Measurements from ENCODE around the gene JSRP1. TPM values are rescaled to one million over a fixed set of nuclear protein-coding genes. Genes with fewer than 3 reads are reported as not detected.

Gene JSRP1
- total and polyA plus RNA-seq, 2 experiments from 2014 or later, result 2.4 to 3.1 TPM

DNA sequence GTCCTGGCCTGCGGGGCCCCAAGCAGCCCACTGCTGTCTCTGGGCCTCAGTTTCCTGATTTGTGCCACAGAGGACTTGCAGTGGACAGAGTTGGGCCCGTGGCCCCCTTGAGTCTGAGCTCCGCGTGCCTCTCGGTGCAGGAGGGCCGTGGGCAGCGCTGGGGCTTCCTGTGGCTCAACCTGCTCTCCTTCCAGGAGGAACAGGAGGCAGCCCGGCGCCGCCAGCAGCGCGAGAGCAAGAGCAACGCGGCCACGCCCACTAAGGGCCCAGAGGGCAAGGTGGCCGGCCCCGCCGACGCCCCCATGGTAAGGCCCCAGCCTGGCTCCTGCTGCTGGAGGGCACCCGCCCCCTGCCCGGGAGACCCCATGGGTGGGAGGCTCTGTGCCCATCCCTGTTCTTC is 46.0 kb downstream of the JSRP1 start:
- Mint-ChIP-seq H3K4me1 (peaks cover 3% of the 10 kb centered on the region; the same call in 2 of the 3 replicates), H3K9me3 (no peaks in the 10 kb centered on the region; the same call in 2 of the 3 replicates), H3K4me3 (no peak overlapping the region), H3K27ac (no peak overlapping the region), H3K27me3 (ENCODE audit: insufficient read depth, low read depth, poor library complexity) (no peaks in the 10 kb centered on the region), H3K36me3 (ENCODE audit: low read depth) (peaks cover 35% of the 10 kb centered on the region)
- DNase-seq (ENCODE audit: low spot score) (no peak), ATAC-seq (no peak)
- Histone ChIP-seq H2AFZ (no peak overlapping the region), H3F3A (replicated peaks; ENCODE audit: low read depth) (0 out of 2 replicates have a peak, but pooled peaks cover 2% of the 10 kb centered on the region), H3K4me1 (ENCODE audit: insufficient read depth) (peaks cover 5% of the 10 kb centered on the region; the same call in 1 of the 2 replicates), H3K27me3 (ENCODE audit: insufficient read depth) (no peaks in the 10 kb centered on the region), H3K79me2 (replicated peaks; ENCODE audit: insufficient read depth) (0 out of 2 replicates have a peak, but pooled peaks cover 3% of the 10 kb centered on the region), H3K4me2 (no peak overlapping the region), H3K9me2 (ENCODE audit: insufficient read depth) (no peaks in the 10 kb centered on the region), H3K4me3 (no peak overlapping the region), H3K27ac (ENCODE audit: low read depth) (no peak overlapping the region), H3K36me3 (ENCODE audit: insufficient read depth) (peaks cover 9% of the 10 kb centered on the region; the same call in 1 of the 2 replicates), H4K20me1 (replicated peaks; ENCODE audit: insufficient read depth) (0 out of 2 replicates have a peak, but pooled peaks cover 10% of the 10 kb centered on the region)
- no peak for TF ChIP-seq NANOG (IDR thresholded peaks at IDR 0.05; ENCODE audit: borderline replicate concordance)
- TF ChIP-seq EZH2phosphoT487 (IDR thresholded peaks at IDR 0.05; ENCODE audit: unreplicated experiment), result no peak
- TF ChIP-seq, protein P1, sequence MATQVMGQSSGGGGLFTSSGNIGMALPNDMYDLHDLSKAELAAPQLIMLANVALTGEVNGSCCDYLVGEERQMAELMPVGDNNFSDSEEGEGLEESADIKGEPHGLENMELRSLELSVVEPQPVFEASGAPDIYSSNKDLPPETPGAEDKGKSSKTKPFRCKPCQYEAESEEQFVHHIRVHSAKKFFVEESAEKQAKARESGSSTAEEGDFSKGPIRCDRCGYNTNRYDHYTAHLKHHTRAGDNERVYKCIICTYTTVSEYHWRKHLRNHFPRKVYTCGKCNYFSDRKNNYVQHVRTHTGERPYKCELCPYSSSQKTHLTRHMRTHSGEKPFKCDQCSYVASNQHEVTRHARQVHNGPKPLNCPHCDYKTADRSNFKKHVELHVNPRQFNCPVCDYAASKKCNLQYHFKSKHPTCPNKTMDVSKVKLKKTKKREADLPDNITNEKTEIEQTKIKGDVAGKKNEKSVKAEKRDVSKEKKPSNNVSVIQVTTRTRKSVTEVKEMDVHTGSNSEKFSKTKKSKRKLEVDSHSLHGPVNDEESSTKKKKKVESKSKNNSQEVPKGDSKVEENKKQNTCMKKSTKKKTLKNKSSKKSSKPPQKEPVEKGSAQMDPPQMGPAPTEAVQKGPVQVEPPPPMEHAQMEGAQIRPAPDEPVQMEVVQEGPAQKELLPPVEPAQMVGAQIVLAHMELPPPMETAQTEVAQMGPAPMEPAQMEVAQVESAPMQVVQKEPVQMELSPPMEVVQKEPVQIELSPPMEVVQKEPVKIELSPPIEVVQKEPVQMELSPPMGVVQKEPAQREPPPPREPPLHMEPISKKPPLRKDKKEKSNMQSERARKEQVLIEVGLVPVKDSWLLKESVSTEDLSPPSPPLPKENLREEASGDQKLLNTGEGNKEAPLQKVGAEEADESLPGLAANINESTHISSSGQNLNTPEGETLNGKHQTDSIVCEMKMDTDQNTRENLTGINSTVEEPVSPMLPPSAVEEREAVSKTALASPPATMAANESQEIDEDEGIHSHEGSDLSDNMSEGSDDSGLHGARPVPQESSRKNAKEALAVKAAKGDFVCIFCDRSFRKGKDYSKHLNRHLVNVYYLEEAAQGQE (IDR thresholded peaks at IDR 0.05; ENCODE audit: unreplicated experiment), result no peak
- no peak for TF ChIP-seq ZNF114 (CRISPR knock-in tag; IDR thresholded peaks at IDR 0.05)
- TF ChIP-seq, protein P2, sequence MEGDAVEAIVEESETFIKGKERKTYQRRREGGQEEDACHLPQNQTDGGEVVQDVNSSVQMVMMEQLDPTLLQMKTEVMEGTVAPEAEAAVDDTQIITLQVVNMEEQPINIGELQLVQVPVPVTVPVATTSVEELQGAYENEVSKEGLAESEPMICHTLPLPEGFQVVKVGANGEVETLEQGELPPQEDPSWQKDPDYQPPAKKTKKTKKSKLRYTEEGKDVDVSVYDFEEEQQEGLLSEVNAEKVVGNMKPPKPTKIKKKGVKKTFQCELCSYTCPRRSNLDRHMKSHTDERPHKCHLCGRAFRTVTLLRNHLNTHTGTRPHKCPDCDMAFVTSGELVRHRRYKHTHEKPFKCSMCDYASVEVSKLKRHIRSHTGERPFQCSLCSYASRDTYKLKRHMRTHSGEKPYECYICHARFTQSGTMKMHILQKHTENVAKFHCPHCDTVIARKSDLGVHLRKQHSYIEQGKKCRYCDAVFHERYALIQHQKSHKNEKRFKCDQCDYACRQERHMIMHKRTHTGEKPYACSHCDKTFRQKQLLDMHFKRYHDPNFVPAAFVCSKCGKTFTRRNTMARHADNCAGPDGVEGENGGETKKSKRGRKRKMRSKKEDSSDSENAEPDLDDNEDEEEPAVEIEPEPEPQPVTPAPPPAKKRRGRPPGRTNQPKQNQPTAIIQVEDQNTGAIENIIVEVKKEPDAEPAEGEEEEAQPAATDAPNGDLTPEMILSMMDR (conservative IDR thresholded peaks at IDR 0.05; ENCODE audit: low read depth in 2 of 2), result no peak

DNA sequence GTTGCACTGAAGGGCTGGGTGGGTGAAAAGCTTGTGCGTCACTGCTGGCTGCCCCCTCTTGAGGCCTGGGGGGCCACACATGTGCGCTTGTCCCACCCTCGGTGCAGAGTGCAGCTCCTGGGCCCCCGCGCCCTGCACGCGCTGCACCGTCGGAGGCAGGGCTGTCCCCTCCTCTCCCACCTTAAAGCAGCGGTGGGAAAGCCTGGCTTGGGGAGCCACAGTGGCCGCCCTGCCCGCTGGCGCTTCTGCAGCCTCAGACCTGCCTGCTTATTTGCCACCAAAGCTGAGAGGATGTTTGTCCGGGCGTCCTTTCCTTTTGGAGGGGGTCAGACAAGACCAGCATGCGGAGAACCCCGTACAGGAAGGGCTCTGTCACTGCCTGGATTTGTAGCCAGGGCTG is 46.8 kb downstream of the JSRP1 start:
- Histone ChIP-seq H3K27me3 (ENCODE audit: insufficient read depth) (no peaks in the 10 kb centered on the region), H3K4me2 (no peak overlapping the region), H3K4me1 (ENCODE audit: insufficient read depth) (peaks cover 5% of the 10 kb centered on the region; the same call in 1 of the 2 replicates), H3K27ac (ENCODE audit: low read depth) (no peak overlapping the region), H3K9me2 (ENCODE audit: insufficient read depth) (no peaks in the 10 kb centered on the region), H3F3A (replicated peaks; ENCODE audit: low read depth) (0 out of 2 replicates have a peak, but pooled peaks cover under 1% of the 10 kb centered on the region), H4K20me1 (replicated peaks; ENCODE audit: insufficient read depth) (0 out of 2 replicates have a peak, but pooled peaks cover 10% of the 10 kb centered on the region), H3K4me3 (no peak overlapping the region), H2AFZ (no peak overlapping the region), H3K36me3 (ENCODE audit: insufficient read depth) (peaks cover 6% of the 10 kb centered on the region; the same call in 1 of the 2 replicates), H3K79me2 (replicated peaks; ENCODE audit: insufficient read depth) (0 out of 2 replicates have a peak, but pooled peaks cover 4% of the 10 kb centered on the region)
- Mint-ChIP-seq H3K4me3 (no peak overlapping the region), H3K27ac (no peak overlapping the region), H3K4me1 (peaks cover 3% of the 10 kb centered on the region; the same call in 2 of the 3 replicates), H3K36me3 (ENCODE audit: low read depth) (peaks cover 31% of the 10 kb centered on the region), H3K9me3 (no peaks in the 10 kb centered on the region; the same call in 2 of the 3 replicates), H3K27me3 (ENCODE audit: insufficient read depth, low read depth, poor library complexity) (no peaks in the 10 kb centered on the region)
- DNase-seq (ENCODE audit: low spot score) (no peak), ATAC-seq (no peak)
- TF ChIP-seq, protein P1 (IDR thresholded peaks at IDR 0.05; ENCODE audit: unreplicated experiment), result no peak
- TF ChIP-seq, protein P3, sequence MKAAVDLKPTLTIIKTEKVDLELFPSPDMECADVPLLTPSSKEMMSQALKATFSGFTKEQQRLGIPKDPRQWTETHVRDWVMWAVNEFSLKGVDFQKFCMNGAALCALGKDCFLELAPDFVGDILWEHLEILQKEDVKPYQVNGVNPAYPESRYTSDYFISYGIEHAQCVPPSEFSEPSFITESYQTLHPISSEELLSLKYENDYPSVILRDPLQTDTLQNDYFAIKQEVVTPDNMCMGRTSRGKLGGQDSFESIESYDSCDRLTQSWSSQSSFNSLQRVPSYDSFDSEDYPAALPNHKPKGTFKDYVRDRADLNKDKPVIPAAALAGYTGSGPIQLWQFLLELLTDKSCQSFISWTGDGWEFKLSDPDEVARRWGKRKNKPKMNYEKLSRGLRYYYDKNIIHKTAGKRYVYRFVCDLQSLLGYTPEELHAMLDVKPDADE (IDR thresholded peaks at IDR 0.05), result no peak
- no peak for TF ChIP-seq ZNF114 (CRISPR knock-in tag; IDR thresholded peaks at IDR 0.05)
- TF ChIP-seq STAT1 (IDR thresholded peaks at IDR 0.05; ENCODE audit: unreplicated experiment), result no peak
- TF ChIP-seq, protein P2 (conservative IDR thresholded peaks at IDR 0.05; ENCODE audit: low read depth in 2 of 2), result no peak
- TF ChIP-seq POLR2AphosphoS5 (IDR thresholded peaks at IDR 0.05; ENCODE audit: low read depth), result no peak
- no peak for TF ChIP-seq ZNF331 (CRISPR knock-in tag; IDR thresholded peaks at IDR 0.05; ENCODE audit: low read depth)
- no peak for TF ChIP-seq JUNB (IDR thresholded peaks at IDR 0.05; ENCODE audit: unreplicated experiment)

Data from GM23338 (cell line).